GM19240 (cell line): ENCODE measurements around the gene ZMYND19.
A peak's percentile ranks its signal among the peaks of the same experiment; 100 is the strongest.
"Not testable (repeated sequence)": the region's sequence is repeated elsewhere in the genome, so short reads cannot be mapped to it uniquely, and the experiment has no call there.

Experiments used
- DNase-seq: peaks from one replicate; pipeline ENCODE4 v3.0.0; 2011; ENCODE audit warnings: low spot score; ENCODE audit not compliant: insufficient read length

The ZMYND19 gene

DNA sequence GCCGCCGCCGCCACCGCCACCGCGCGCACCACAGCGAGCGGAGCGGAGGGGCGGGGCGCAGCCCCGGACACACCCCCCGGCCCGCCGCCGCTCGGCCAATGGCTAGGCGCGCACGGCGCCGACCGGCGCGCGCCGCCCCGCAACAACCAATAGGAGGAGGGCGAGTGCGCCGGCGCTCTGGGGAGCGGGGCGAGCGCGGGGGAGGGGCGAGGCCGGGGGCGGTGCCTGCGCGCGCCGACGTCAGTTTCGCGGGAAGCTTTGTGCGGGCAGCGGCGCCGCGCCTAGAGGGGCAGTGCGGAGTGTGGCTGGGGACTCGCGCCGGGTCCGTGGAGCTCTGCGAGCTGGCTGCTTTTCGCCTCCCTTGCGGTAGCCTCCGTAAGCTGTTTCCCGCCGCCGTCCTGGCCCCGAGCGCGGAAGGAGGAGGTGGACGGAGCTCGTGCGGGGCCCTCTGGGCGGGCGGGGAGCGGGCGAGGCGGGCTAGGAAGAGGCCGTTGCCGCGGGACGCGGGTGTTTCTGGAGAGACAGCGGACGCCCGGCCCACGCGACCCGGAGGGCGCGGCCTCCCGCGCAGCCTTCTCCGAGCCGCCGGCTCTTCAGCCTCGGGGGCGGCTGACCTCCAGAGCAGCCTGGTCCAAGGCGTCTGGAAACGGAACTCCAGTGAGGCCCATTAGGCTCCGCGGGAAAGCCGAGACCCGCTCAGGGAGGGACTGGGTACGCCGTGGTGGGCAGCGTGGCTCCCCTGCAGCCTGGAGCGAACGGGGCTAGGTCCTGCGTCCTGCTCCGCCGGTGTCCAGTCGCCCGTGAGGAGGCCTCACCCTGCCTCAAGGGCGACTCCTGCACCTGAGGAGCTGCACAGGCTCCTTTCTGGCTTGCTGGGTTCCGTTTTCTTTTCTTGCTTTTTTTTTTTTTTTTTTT is at the start of gene ZMYND19:
ZMYND19 (minus strand) TSS at position 44 of the 915 bp plus-strand sequence. CDS start 249 bp downstream, outside the sequence.
- peak; percentile 98 for DNase-seq

DNA sequence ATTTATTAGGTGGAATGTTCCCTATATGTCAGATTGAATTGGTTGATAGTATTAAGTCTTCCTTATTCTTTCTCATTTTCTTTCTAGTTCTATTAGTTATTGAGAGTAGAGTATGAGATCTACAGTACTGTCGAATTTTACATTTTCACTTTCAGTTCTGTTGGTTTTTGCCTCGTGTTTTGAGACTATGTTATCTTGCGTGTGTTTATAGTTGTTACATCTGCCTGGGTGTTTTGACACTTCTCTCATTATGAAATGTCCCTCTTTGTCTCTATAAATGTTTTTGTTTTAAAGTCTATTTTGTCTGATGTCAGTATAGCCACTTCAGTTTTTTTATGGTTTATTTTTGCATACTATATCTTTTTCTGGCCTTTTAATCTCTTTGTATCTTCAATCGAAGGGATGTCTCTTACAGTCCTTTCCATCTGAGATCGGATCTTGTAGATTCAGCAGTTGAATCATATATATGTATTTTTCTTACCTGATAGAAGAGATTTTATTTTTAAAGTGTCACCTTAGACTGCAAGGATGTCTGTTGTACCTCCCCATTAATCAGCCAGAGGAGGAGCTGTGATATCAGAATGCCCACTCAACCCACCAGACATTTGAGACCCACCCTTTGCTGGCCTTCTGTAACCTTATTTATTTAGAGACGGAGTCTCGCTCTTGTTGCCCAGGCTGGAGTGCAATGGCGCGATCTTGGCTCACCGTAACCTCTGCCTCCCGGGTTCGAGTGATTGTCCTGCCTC is 49.2 kb upstream of the ZMYND19 start:
- peak; percentile 42 for DNase-seq

DNA sequence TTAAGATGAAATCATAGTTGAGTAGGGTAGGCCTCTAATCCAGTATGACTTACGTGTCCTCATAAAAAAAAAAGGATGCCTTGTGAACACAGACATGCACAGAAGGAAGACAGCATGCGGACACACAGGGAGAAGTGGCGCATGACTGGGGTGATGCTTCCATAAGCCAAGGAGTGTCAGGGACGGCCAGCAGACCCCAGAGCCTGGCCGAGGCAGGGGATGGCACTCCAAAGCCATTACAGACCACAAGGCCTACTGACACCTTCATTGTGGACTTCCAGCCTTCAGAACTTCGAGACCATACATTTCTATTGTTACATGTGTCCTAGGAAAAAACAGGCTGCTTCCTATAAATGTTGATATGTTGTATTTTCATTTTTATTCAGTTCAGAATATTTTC is 48.4 kb upstream of the ZMYND19 start:
- no peak for DNase-seq

DNA sequence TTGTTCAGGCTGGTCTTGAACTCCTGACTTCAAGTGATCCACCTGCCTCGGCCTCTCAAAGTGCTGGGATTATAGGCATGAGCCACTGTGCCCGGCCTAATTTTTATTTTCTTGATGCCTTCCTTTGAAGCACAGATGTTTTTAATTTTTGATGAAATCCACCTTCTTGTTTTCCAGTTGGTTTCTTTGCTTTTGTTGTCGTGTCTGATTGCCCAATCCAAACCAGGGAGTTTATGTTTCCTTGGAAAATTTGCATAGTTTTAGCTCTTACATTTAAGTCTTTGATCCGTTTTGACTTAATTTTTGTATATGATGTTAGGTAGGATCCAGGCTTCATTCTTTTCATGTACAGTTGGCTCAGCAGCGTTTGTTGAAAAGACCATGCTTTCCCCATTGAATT is 43.7 kb upstream of the ZMYND19 start:
- DNase-seq, result no peak

DNA sequence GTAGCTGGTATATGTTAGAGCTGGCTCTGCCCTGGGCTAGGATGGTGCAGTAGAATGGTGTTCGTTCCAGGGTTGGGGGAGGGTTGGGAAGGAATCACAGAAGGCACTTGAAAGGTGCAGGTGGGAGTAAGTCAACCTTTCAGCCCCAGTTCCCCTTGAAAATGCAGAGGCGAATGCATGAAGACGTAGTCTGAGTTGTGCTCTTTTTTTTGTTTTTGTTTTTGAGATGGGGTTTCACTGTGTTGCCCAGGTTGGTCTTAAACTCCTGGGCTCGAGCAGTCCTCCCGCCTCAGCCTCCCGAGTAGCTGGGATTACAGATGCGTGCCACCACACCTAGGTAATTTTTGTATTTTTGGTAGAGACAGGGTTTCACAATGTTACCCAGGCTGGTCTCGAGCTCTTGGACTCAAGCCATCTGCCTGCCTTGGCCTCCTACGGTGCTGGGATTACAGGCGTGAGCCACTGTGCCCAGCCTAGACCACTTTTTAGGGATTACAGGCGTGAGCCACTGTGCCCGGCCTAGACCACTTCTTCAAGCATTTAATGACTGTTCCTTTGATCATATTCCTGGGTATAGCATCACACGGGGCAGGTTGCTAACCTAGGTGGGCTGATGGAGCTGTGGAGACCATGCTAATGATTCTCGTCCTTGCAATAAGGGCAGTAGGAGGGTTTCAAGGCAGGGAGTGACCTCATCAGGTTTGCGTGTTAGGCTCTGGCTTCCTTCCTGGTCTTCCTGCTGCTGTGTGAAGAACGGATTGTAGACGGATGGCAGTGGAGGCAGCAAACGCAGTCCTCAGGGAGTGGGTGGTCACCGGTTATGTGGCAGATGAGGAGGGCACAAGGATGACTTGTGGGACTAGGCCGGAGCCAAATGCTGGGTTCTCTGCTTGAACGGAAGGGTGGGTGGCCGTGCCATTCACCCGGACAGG is 42.2 kb upstream of the ZMYND19 start:
- no peak for DNase-seq

DNA sequence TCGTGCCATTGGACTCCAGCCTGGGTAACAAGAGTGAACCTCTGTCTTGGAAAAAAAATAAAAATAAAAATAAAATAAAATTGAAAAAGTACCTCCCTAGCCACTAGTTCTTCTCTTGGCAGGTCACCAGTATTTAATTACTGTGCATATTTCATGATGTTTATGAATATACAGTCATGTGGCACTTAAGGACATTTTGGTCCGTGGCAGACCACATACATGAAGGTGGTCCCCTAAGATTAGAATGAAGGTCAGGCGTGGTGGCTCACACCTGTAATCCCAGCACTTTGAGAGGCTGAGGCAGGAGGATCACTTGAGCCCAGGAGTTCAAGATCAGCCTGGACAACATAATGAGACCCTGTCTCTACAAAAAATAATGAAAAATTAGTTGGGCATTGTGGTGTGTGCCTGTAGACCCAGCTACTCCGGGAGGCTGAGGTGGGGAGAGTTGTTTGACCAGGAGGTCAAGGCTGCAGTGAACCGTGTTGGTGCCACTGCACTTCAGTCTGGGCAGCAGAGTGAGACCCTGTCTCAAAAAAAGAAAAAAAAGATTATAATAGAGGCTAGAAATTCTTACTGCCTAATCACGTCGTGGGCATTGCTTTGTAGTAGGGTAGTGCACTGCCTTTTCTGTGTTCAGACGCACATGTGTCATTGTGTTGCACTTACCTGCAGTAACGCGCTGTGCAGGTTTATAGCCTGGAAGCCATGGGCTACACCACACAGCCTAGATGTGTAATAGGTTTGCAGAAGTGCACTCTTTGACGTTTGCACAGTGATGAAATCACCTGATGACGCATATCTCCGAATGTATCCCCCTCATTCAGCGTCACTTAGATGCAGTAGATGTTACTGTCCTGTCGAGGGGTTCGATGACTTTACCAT is 41.3 kb upstream of the ZMYND19 start:
- no peak for DNase-seq

DNA sequence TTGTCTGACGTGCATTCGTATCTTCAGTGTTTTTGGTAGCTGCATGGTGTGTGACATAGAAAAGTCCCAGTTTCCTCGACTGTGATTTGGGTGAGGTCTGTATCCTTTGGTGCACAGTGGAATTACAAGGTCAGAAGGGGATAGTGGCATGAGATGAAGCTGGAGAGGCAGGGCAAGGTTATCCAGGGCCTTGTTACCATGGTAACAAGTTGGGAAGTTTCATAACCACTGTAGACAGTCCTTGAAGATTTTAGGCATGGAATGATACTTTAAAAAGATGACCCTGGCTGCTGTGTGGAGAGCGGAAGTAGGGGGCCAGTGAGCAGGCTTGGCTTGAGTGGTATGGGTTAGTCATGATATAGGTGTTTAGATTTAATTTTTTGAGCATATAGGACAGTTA is 40.4 kb upstream of the ZMYND19 start:
- DNase-seq, result no peak

DNA sequence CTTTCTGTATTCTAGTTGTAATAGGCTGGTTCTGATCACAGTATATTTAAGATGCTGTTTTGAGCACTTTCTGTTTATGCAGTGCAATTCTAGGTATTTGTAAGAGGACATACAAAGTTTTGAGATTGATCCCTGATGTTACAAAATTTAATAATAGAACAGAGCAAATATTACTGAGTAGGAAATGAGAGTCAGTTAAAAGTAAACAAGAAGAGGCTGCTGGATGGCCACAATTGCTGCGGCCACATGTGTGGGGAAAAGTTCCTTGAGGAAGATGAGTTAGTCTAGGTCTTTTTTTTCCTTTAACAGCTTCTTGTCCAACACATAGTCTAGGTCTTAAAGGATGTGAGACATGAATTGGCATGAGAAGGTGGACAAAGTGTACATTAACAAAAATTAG is 39.8 kb upstream of the ZMYND19 start:
- no peak for DNase-seq

DNA sequence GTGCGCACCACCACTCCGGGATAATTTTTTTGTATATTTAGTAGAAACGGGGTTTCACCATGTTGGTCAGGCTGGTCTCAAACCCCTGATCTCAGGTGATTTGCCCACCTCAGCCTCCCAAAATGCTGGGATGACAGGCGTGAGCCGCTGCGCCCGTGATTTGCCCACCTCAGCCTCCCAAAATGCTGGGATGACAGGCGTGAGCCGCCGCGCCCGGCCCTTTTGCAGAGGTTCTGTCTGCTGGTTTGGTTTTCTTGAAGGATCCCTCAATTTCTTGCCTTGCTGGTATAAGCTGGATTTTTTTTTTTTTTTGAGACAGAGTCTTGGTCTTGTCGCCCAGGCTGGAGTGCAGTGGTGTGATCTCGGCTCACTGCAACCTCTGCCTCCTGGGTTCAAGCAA is 37.1 kb upstream of the ZMYND19 start:
- not testable (repeated sequence) for DNase-seq

DNA sequence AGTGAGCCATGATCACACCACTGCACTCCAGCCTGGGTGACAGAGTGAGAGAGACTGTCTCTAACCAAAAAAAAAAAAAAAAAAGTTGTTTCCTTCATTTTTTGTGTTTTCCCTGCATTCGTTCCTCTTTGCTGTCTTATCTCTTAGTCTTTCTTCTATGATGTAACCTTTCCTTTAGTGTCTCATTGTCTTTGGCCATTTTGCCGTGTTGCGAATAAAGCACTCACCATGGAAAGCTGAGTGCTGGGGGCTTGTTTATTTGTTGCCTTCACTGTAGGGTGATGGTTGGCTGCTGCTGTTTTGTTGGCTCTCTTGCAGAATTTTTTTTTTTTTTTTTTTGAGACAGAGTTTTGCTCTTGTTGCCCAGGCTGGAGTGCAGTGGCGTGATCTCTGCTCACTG is 36.2 kb upstream of the ZMYND19 start:
- no peak for DNase-seq

DNA sequence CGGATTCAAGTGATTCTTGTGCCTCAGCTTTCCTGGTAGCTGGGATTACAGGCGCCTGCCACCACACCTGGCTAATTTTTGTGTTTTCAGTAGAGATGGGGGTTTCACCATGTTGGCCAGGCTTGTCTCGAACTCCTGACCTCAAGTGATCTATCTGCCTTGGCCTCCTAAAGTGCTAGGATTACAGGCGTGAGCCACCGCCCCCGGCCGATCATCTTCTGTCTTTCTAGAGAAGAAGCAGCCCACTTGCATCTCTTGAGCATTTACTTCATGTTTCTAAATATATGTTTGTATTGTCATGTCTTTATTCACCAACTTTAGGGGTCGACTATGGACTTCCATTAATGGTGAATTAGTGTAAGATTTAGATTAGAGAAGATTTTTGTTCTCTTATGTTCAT is 31.9 kb upstream of the ZMYND19 start:
- not testable (repeated sequence) for DNase-seq

DNA sequence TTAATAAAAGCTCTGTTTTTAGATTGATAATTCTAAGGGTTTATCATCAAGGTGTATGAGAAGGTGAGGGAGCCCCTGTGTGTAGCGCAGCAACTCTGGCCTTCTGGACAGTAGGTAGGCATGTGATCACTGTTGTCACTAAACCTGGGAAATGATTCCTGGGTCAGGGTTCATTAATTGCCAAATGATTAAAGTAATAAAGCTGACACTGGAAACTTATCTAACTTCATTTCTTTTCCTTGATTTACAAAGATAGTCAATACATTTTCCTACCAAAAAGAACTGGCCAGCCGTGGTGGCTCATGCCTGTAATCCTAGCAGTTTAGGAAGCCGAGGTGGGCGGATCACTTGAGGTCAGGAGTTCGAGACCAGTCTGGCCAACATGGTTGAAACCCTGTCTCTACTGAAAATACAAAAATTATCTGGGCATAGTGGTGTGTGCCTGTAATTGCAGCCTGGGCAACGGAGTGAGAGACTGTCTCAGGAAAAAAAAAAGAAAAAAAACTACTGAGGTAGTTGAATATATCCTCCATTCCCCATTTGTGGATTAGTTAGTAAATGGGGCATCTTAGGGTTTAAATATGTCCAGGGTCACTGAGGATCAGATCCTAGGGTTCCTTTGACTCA is 30.9 kb upstream of the ZMYND19 start:
- DNase-seq, result no peak

DNA sequence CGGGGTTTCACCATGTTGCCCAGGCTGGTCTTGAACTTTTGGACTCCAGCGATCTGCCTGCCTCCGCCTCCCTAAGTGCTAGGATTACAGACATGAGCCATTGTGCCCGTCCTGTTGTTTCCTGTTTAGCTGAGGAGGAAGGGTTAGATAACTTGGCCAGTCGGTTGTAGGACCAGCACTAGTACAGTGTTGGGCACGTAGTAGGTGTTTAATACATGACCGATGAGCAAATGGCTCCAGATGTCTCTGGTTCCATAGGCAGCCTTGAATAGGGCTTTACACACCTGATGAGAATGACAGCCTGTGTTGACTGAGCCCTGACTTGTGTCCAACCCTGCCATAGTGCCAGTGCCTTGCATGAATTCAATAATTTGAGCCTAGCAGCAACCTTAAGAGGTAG is 30.3 kb upstream of the ZMYND19 start:
- DNase-seq, result no peak

DNA sequence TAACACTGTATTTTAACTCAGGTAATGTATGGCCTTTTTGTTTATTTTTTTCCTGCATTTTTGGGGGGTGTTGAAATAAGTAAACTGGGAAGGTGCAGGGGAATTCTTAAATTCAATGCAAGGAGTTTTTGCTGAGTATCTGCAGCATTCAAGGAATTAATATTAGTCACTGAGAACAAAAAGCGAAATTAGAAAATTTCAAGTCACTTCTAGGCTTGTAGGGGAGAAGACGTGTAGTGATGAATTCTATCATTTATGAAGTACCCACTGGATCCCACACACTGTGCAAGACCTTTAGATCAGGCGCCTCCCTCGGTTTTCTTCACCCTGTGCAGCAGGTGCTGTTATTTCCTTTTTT is 29.7 kb upstream of the ZMYND19 start:
- no peak for DNase-seq

DNA sequence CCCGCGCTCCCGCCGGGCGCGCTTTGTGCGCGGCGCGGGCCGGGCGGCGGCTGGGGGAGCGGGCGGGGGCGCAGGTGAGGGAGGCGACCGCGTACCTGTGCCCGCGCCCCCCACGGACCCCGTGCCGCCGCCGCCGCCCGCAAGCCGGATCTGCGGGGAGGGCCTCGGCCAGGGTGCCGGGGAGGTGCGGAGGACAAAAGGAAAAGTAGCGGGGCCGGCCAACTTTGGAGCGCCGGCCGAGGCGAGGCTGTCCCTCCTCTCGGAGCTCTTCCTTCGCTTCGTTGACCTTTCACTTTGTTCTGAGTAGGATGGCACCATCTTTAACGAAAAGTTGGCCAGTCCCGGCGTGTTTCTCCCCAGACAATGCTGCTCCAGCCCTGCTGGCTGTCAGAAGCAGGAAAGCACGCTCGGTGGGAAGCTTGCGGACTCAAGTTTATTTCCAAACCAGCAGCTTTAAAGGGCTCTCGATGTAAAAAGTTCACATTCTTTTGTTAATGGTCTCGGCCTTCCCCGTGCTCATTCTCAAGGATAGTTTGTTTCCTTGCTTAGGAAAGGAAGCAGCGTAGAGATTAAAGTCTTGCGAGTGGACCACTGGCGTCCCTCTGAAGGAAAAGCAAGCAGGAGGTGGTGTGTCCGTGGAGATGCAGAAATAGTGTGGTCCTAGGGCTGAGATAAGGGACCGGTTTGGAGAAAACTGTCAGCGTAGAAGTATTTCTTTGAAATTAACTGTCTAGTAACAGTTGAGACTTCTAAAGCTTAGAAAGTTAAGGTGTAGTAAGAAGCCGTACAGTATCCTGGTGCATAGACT is 29.1 kb upstream of the ZMYND19 start:
- DNase-seq, result peak; percentile 63

DNA sequence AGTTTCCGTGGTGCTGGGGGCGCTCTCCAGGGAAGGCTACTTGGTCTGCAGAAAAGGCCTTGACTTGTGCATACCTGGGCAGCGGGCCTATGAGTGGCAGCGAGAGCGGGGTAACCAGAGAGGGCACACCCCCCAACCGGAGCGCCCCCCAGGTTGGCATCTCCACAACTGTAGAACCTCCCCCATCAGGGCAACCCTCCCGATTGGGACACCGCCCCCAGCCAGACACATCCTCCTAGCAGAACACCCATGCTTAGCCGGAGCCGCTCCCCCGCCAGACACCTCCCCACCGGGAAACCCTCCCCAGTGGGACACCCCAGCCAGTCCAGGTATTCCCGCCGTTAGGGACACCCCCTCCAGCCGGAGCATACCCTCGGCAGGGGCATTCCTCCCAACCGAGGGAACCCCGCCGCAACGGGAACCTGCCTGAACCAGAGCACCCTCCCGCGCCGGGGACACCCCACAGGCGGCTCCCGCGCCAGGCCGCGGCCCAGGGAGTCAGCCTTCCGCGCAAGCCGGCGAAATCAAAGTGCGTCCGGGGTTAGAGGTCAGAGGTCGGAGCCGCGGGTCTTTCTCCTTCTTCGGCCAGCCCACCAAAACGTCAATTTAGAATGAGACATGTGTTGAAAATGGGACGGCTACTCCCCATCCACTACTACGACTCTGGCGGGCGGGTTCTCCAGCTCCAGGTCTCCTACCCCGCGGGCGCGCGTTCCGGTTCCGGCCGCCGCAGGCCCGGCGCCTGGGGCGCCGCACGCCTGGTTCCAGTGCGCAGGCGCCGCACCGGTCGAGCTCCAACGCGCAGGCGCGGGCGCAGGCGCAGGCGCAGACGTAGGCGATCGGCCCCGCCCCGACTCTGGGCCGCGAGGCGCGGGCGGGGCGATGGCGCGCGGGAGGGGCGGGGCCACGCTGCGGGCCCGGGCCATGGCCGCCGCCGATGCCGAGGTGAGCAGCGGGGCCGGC is 28.1 kb upstream of the ZMYND19 start, which contains the start of gene EHMT1:
EHMT1 (plus strand) TSS at position 901 of the 963 bp plus-strand sequence; CDS start at position 925, 24 bp downstream.
- peak; percentile 98 for DNase-seq

DNA sequence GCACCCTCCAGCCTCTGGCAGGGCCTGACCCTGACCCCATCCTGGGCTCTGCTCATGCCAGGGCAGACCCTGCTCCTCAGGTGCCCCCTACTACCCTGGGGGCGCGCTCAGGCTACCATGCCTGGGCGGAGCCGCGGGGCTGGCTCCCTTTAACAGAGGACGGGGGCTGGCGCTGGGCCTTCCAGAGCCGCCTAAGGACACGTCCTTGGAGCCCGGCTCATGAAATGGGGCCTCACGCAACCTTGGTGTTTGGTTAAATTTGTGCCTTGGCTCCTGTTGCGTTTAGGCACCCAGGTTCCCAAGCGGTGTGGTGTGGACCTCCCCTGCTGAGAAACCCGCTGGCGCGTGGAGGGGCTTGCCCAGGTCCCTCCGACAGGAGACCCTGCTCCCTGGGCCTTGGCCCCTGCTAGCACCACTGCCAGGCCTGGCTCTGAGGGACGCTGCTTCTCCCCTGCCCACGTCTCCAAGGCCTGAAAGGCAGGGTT is 25.1 kb upstream of the ZMYND19 start:
- no peak for DNase-seq
